H9 (cell line): ENCODE data around the gene MAPK14. TPM values are rescaled to one million over a fixed set of nuclear protein-coding genes. Genes with fewer than 3 reads are reported as not detected.

ENCODE experiments used
- DNase-seq: peaks from one replicate; pipeline ENCODE4 v3.0.0-alpha.2; 2017
- H2AFZ ChIP-seq: one replicate; pipeline ENCODE4 v1.6.1; 2013; ENCODE audit warnings: mild to moderate bottlenecking, low read length, control low read depth, moderate library complexity
- H2AK5ac ChIP-seq: 2 replicates; pipeline ENCODE4 v1.6.1; 2013; ENCODE audit warnings: low read length, control low read depth, mixed read lengths; ENCODE audit not compliant: insufficient read length
- H2BK120ac ChIP-seq: one replicate; pipeline ENCODE4 v1.6.1; 2013; ENCODE audit warnings: low read depth, mild to moderate bottlenecking, low read length, control low read depth, inconsistent platforms; ENCODE audit not compliant: poor library complexity, severe bottlenecking
- H2BK12ac ChIP-seq: 2 replicates; pipeline ENCODE4 v1.6.1; 2013; ENCODE audit warnings: low read length, control low read depth, mixed read lengths, low read depth; ENCODE audit not compliant: insufficient read length
- H2BK15ac ChIP-seq: 2 replicates; pipeline ENCODE4 v1.6.1; 2013; ENCODE audit warnings: low read depth, low read length, control low read depth
- H2BK20ac ChIP-seq: one replicate; pipeline ENCODE4 v1.6.1; 2013; ENCODE audit warnings: low read depth, mild to moderate bottlenecking, low read length, control low read depth, inconsistent platforms; ENCODE audit not compliant: poor library complexity, severe bottlenecking
- H2BK5ac ChIP-seq: 2 replicates; pipeline ENCODE4 v1.6.1; 2013; ENCODE audit warnings: low read length, control low read depth, mixed read lengths; ENCODE audit not compliant: insufficient read length
- H3K14ac ChIP-seq: 2 replicates; pipeline ENCODE4 v1.6.1; 2013; ENCODE audit warnings: low read length, control low read depth; ENCODE audit not compliant: insufficient read depth
- H3K18ac ChIP-seq: 2 replicates; pipeline ENCODE4 v1.6.1; 2013; ENCODE audit warnings: low read depth, mild to moderate bottlenecking, mixed read lengths, low read length, control low read depth; ENCODE audit not compliant: insufficient read length
- H3K23ac ChIP-seq: 2 replicates; pipeline ENCODE4 v1.6.1; 2013; ENCODE audit warnings: low read length, control low read depth, mixed read lengths, low read depth; ENCODE audit not compliant: insufficient read length
- H3K23me2 ChIP-seq: 2 replicates; pipeline ENCODE4 v1.6.1; 2013; ENCODE audit warnings: low read depth, mild to moderate bottlenecking, mixed read lengths, low read length, control low read depth; ENCODE audit not compliant: insufficient read length, poor library complexity, severe bottlenecking
- H3K27ac ChIP-seq: 2 replicates; pipeline ENCODE4 v1.5.1; 2013; ENCODE audit warnings: low read length, control low read depth, mixed read lengths, low read depth; ENCODE audit not compliant: insufficient read length
- H3K27me3 ChIP-seq: 2 replicates; pipeline ENCODE4 v1.6.1; 2013; ENCODE audit warnings: low read length, control low read depth, inconsistent platforms; ENCODE audit not compliant: insufficient read depth
- H3K4ac ChIP-seq: 2 replicates; pipeline ENCODE4 v1.6.1; 2013; ENCODE audit warnings: low read depth, mild to moderate bottlenecking, control low read depth, inconsistent platforms, low read length, moderate library complexity
- H3K4me1 ChIP-seq: 2 replicates; pipeline ENCODE4 v1.6.1; 2013; ENCODE audit warnings: low read length, control low read depth, inconsistent platforms; ENCODE audit not compliant: insufficient read depth
- H3K4me2 ChIP-seq: 2 replicates; pipeline ENCODE4 v1.6.1; 2013; ENCODE audit warnings: low read length, control low read depth, mixed read lengths; ENCODE audit not compliant: insufficient read length, insufficient read depth
- H3K56ac ChIP-seq: 2 replicates; pipeline ENCODE4 v1.6.1; 2013; ENCODE audit warnings: low read depth, mild to moderate bottlenecking, mixed read lengths, low read length, control low read depth; ENCODE audit not compliant: insufficient read length
- H3K79me1 ChIP-seq: 2 replicates; pipeline ENCODE4 v1.6.1; 2013; ENCODE audit warnings: low read depth, mild to moderate bottlenecking, moderate library complexity, low read length, control low read depth, inconsistent platforms; ENCODE audit not compliant: insufficient read depth, poor library complexity, severe bottlenecking
- H3K79me2 ChIP-seq: 2 replicates; pipeline ENCODE4 v1.6.1; 2013; ENCODE audit warnings: low read length, control low read depth, inconsistent platforms; ENCODE audit not compliant: insufficient read depth
- H3K9ac ChIP-seq: 2 replicates; pipeline ENCODE4 v1.6.1; 2013; ENCODE audit warnings: low read length, control low read depth, mixed read lengths; ENCODE audit not compliant: insufficient read length; ENCODE audit errors: extremely low read depth
- H3K9me3 ChIP-seq: one replicate; pipeline ENCODE4 v1.6.1; 2013; ENCODE audit warnings: low read depth, low read length, inconsistent platforms; ENCODE audit not compliant: control insufficient read depth
- H3T11ph ChIP-seq: one replicate; pipeline ENCODE4 v1.6.1; 2013; ENCODE audit warnings: mild to moderate bottlenecking, low read length, control low read depth, inconsistent platforms
- H4K20me1 ChIP-seq: one replicate; pipeline ENCODE4 v1.6.1; 2013; ENCODE audit not compliant: control insufficient read depth, insufficient read length, insufficient read depth
- H4K5ac ChIP-seq: 2 replicates; pipeline ENCODE4 v1.6.1; 2013; ENCODE audit warnings: low read depth, mild to moderate bottlenecking, mixed read lengths, low read length, control low read depth; ENCODE audit not compliant: insufficient read length
- H4K8ac ChIP-seq: replicated peaks from 2 replicates; pipeline ENCODE4 v1.6.1; 2013; ENCODE audit warnings: low read length, control low read depth, mixed read lengths, low read depth; ENCODE audit not compliant: insufficient read length
- H4K91ac ChIP-seq: 2 replicates; pipeline ENCODE4 v1.6.1; 2013; ENCODE audit warnings: low read depth, mild to moderate bottlenecking, moderate library complexity, mixed read lengths, low read length, control low read depth; ENCODE audit not compliant: insufficient read length
- H3K27ac Mint-ChIP-seq, 3 experiments: 2 replicates in 2 of 3; 3 replicates in 1 of 3; pipeline ENCODE4 v1.8.0; 2020 to 2021; ENCODE audit warnings: mixed read lengths in 3 of 3, mild to moderate bottlenecking in 1 of 3, moderate library complexity in 1 of 3
- H3K27me3 Mint-ChIP-seq: 2 replicates; pipeline ENCODE4 v1.8.0; 2021; ENCODE audit warnings: low read depth, mild to moderate bottlenecking, moderate library complexity, mixed read lengths
- H3K36me3 Mint-ChIP-seq, 3 experiments: 2 replicates in 2 of 3; 3 replicates in 1 of 3; pipeline ENCODE4 v1.8.0; 2020 to 2021; ENCODE audit warnings: low read depth in 3 of 3, mixed read lengths in 3 of 3; ENCODE audit not compliant: insufficient read depth in 1 of 3
- H3K4me1 Mint-ChIP-seq, 2 experiments: 2 replicates each; pipeline ENCODE4 v1.8.0; 2020; ENCODE audit warnings: mixed read lengths in 2 of 2
- H3K4me3 Mint-ChIP-seq, 2 experiments: 2 replicates in 1 of 2; 3 replicates in 1 of 2; pipeline ENCODE4 v1.8.0; 2020 to 2021; ENCODE audit warnings: mild to moderate bottlenecking in 2 of 2, mixed read lengths in 2 of 2, moderate library complexity in 1 of 2
- H3K9me3 Mint-ChIP-seq, 2 experiments: 2 replicates in 1 of 2; 3 replicates in 1 of 2; pipeline ENCODE4 v1.8.0; 2020; ENCODE audit warnings: mild to moderate bottlenecking in 2 of 2, mixed read lengths in 2 of 2, moderate library complexity in 1 of 2
- WGBS: extraction: QIAGEN DNeasy Blood & Tissue Kit; methylation state at CpG from one replicate; pipeline ENCODE4 v1.1.7; 2013; ENCODE audit warnings: missing lambda C conversion rate, low lambda C conversion rate, mixed read lengths; ENCODE audit not compliant: insufficient read length; ENCODE audit errors: extremely low coverage; 5-methylcytosine and 5-hydroxymethylcytosine counted together
- total RNA-seq: library from RNA; stranded (reverse); gene quantifications from 2 replicates; pipeline ENCODE4 v1.2.1, GENCODE V29; 2021
- TF ChIP-seq, protein P1 (sequence below): fragments of 200-600 bp; sonication (generic); conservative IDR thresholded peaks from 3 replicates; pipeline ENCODE4 v1.8.0; 2021; ENCODE audit warnings: antibody characterized with exemption, mild to moderate bottlenecking

The MAPK14 gene
- total RNA-seq, 1 experiment from 2014 or later = 40.5 TPM

DNA sequence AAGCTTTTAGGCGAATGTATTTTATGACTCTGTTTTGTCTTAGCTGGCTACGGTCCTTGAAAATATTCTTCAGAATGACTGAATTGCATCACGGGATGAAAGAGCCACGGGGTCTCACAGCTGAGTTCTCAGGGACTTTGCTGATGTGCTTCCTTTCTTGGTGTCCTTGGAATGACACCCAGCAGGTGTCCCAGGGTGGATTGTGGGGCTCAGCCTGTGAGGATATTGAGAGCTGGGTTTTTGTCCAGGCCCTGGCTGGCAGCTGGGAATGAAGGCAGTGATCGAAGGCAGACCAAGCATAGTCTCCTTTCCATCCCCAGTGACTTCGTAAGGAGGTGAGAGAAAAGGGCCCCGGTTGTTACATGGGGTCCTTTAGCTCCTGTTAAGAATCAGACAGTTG, 83.9 kb downstream of the MAPK14 start:
- DNase-seq = no peak
- H2BK120ac ChIP-seq = no peak overlapping the region
- H3K4ac ChIP-seq = no peak overlapping the region
- no peak overlapping the region for H3K27ac ChIP-seq
- H4K5ac ChIP-seq = no peak overlapping the region
- no peaks in the 10 kb centered on the region for H3K79me2 ChIP-seq
- H3K14ac ChIP-seq = no peak overlapping the region
- Mint-ChIP-seq H3K4me3 (no peak overlapping the region), H3K4me1 (peaks cover 13 to 14% of the 10 kb centered on the region in 2 experiments), H3K36me3 (peaks cover 5 to 37% (median 16%) of the 10 kb centered on the region in 3 experiments), H3K9me3 (no peaks in the 10 kb centered on the region), H3K27me3 (no peaks in the 10 kb centered on the region), H3K27ac (peak overlapping the region; percentile 33 to 71 (median 64); a peak in 3 of 7 replicates)
- H2BK12ac ChIP-seq = no peak overlapping the region
- H2AFZ ChIP-seq = no peak overlapping the region
- no peaks in the 10 kb centered on the region for H3K4me1 ChIP-seq
- no peaks in the 10 kb centered on the region for H4K20me1 ChIP-seq
- H2AK5ac ChIP-seq = no peak overlapping the region
- H3K4me2 ChIP-seq = no peak overlapping the region
- H3K79me1 ChIP-seq = no peaks in the 10 kb centered on the region
- no peaks in the 10 kb centered on the region for H3K9me3 ChIP-seq
- no peak overlapping the region for H3K23ac ChIP-seq
- no peaks in the 10 kb centered on the region for H3K27me3 ChIP-seq
- no peak overlapping the region for H3K56ac ChIP-seq
- H4K8ac ChIP-seq = no peak overlapping the region
- no peak overlapping the region for H3K18ac ChIP-seq
- H4K91ac ChIP-seq = no peak overlapping the region
- no peaks in the 10 kb centered on the region for H3K23me2 ChIP-seq
- WGBS = no CpG with 5 or more reads among the region's 7 CpGs
- no peak overlapping the region for H3T11ph ChIP-seq
- TF ChIP-seq, protein P1, sequence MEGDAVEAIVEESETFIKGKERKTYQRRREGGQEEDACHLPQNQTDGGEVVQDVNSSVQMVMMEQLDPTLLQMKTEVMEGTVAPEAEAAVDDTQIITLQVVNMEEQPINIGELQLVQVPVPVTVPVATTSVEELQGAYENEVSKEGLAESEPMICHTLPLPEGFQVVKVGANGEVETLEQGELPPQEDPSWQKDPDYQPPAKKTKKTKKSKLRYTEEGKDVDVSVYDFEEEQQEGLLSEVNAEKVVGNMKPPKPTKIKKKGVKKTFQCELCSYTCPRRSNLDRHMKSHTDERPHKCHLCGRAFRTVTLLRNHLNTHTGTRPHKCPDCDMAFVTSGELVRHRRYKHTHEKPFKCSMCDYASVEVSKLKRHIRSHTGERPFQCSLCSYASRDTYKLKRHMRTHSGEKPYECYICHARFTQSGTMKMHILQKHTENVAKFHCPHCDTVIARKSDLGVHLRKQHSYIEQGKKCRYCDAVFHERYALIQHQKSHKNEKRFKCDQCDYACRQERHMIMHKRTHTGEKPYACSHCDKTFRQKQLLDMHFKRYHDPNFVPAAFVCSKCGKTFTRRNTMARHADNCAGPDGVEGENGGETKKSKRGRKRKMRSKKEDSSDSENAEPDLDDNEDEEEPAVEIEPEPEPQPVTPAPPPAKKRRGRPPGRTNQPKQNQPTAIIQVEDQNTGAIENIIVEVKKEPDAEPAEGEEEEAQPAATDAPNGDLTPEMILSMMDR = no peak
- no peak overlapping the region for H2BK5ac ChIP-seq
- H2BK15ac ChIP-seq = no peak overlapping the region
- H3K9ac ChIP-seq = no peak overlapping the region
- no peak overlapping the region for H2BK20ac ChIP-seq
